HG02588 (cell line): ENCODE measurements around the gene IGF2BP2.
"Not testable (repeated sequence)": the region's sequence is repeated elsewhere in the genome, so short reads cannot be mapped to it uniquely, and the experiment has no call there.

ENCODE experiments used
- ATAC-seq: cut with Tn5 transposase; IDR thresholded peaks from one replicate; pipeline ENCODE4 v1.9.1; 2021; ENCODE audit warnings: mild to moderate bottlenecking, moderate library complexity; ENCODE audit not compliant: unreplicated experiment

IGF2BP2 gene

DNA sequence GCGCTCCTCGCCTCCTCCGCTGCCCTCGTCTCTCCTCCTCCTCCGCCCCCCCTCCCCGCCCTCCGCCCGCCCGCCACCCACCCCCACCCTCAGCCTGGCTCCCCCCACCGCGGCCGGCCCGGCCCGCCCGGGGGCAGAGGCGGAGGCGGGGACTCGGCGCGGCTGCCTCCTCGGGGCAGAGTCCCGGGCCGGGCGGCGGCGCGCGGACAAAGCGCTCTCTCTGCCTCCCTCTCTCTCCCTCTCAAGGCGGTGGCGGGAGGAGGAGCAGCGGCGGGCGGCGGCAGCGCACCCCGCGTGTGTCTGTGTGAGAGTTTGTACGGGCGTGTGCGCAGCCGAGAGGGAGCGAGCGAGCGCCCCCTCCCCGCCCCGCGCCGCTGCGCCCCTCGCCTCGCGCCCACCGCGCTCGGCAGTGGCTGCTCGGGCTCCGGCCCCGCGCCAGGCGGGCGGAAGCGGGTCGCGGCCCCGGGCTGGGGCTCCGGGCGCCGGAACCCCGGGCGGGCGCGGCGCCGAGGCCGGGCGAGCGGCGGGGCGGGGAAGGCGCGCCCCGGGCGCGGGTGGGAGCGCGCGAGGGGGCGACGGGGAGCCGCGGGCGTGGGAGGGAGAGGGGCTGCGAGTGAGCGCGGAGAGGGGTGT lies at the start of gene IGF2BP2:
TSS of gene IGF2BP2 (minus strand) at position 37 of the 633 bp plus-strand sequence. CDS start 82 bp downstream, outside the sequence.
- ATAC-seq, result no peak

DNA sequence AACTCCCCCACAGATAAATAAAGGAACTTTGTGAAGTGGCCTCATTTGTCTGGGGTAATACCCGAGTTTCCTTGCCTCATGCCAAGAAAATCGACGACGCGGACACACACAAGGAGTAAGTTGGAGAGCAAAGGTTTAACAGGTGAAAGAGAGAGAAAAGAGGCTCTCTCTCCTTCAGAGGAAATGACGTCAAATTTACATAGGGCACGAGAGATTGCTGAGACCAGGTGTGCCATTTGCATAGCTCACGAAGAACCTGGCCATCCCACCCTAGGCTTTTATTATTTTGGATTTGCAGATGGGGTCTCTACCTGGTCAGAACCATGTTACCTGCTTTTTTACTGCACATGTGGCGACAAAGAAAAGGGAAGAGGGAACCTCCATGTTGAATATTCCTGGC lies 49.3 kb upstream of the IGF2BP2 start:
- ATAC-seq, result no peak

- ATAC-seq, result no peak
These were observed 42.8 kb upstream of the IGF2BP2 start for GRCh38 chr3:185867650-185868049.

- no peak for ATAC-seq
These were observed 42.2 kb upstream of the IGF2BP2 start for GRCh38 chr3:185866995-185867394.

DNA sequence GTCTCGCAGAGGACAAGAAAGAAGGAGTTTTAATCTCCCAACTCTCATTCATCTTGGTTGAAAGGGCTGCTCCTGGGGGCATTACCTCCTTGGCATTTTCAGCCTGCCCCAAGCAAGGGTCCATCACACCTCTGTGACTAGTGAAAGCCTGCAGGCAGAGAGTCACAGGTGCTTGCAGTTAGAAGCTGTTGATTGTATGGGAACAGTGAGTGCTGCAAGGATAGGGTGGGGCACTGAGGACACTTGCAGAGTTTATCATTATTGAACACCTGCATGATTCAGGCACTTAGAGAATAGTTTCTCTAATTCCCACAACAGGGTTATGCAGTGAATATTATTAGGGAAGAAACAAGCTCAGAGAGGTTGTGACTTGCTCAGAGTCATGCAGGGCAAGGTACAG lies 41.7 kb upstream of the IGF2BP2 start:
- ATAC-seq, result no peak

DNA sequence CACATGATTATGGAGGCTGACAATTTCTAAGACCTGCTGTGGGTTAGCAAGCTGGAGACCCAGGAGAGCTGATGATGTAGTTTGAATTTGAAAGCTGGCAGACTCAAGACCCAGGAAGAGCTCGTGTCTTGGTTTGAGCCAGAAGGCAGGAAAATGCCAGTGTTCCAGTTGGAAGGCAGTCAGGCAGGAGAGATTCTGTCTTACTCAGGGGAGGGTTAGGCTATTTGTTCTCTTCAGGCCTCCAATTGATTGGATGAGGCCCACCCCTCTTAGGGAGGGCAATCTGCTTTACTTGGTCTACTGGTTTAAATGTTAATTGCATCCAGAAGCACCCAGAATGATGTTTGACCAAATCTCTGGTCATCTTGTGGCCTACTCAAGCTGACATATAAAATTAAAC lies 40.4 kb upstream of the IGF2BP2 start:
- ATAC-seq, result no peak

- no peak for ATAC-seq
These were observed 39.9 kb upstream of the IGF2BP2 start for GRCh38 chr3:185864767-185865166.

DNA sequence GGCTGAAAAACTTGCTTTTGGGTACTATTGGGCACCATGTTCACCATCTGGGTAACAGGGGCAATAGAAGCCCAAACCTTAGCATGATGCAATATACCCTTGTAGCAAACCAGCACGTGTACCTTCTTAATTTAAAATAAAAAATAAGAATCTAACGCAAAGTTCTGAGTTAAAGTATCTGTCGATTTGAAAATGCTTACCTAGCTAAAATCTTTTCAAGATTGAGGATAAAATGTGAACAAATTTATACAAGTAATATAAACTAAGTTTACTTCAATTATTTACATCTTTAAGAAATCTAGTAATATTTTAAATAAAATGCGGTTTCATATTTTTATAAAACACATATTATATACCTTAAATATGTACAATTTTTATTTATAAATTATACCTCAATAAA lies 38.1 kb upstream of the IGF2BP2 start:
- no peak for ATAC-seq

DNA sequence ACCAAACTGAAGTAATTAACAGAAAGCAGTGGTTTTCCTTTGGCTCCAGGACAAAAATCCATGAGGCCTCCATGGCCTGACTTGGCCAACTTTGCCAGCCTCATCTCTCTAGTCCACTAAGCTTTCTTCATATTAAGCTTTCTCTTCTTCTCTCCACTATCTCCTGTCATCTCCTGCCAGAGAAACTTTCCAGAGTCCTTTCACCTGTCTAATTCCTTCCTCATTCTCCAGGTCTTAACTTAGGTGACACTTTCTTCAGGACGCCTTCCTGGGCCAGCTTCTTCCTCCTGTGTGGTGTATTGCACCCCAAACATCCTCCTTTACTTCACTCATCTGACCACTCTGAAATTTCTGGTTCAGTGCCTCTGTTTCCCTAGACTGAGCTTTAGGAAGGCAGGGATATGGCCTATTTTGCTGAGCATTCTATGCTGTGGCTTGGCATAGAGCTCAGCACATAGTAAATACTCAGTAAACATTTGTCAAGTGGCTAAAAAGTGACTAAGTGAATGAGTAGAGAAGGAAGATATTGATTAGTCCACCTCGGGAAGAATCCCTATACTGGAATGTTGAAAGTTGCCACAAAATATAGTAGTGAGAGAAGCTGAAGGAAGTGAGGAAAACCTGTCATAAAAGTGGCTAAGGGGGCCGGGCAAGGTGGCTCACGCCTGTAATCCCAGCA lies 34.6 kb upstream of the IGF2BP2 start:
- no peak for ATAC-seq

DNA sequence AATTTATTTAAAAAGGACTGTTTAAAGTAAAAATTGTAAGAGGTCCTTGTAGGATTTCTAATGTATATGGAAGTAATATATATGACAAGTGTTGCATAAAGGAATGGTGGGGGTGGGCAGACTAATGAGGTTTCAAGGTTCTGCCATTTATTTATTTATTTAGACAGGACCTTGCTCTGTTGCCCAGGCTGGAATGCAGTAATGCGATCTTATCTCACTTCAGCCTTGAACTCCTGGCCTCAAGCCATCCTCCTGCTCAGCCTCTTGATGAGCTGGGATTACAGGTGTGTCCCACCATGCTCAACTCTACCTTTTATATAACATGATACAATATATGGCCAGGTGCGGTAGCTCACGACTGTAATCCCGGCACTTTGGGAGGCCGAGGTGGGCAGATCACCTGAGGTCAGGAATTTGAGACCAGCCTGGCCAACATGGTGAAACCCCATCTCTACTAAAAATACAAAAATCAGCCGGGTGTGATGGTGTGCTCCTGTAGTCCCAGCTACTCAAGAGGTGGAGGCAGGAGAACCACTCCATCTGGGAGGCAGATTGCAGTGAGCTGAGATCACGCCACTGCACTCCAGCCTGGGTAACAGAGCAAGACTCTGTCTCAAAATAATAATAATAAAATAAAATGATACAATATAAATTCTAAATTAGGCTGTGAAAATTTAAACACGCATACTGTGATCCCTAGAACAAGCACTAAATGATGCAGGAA lies 33.8 kb upstream of the IGF2BP2 start:
- ATAC-seq, result no peak

DNA sequence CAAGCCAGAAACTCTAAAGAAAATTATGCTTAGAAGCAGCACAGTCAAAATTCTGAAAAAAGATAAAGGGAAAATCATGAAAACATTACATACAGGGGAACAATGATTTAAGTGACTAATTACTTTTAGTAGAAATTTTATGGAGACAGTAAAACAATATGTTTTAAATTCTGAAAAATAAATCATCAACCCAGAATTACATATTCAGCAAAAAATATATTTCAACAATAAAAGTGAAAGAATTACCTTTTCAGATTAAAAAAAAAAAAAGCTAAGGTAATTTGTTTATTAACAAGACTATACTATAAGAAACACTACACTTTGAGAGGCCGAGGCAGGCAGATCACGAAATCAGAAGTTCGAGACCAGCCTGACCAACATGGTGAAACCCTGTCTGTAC lies 32.4 kb upstream of the IGF2BP2 start:
- ATAC-seq, result no peak

DNA sequence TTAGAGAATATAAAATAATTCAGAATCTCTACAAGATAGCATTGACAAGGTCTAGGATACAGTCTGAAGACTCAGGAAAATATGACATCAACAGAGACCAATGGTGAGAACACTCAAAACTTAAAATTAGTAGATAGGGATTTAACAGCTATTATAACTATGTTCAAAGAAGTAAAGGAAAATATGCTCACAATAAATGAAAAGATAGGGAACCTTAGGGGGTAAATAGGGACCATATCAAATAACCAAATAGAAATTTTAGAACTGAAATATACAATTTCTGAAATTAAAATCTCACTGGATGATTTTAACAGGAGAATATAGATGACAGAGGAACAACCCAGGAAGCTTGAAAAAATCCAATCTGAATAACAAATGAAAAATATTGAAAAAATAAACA lies 31.8 kb upstream of the IGF2BP2 start:
- no peak for ATAC-seq

- ATAC-seq, result not testable (repeated sequence)
These were observed 28.9 kb upstream of the IGF2BP2 start for GRCh38 chr3:185853771-185854170.

DNA sequence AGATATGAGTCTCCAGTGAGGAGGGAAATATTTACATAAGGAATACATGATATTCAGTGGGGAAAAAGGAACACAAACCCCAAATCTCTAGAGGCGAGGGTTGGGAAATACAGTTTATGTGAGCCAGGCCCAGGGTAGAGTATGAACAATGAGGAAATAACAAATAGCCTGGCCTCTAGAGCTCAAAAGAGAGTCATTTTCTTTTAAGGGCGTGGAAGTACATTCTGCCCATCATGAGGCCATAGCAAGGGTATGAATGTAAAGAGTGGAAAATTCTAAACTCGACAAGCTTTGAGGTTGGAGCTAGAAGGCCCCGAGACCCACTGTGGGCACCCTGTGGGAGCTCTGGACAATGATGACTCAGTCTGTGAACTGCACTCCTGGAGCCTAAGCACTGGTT lies 27.8 kb upstream of the IGF2BP2 start:
- ATAC-seq, result no peak

GRCh38 chr3:185851959-185852358 lies 27.1 kb upstream of the IGF2BP2 start:
- ATAC-seq, result no peak

DNA sequence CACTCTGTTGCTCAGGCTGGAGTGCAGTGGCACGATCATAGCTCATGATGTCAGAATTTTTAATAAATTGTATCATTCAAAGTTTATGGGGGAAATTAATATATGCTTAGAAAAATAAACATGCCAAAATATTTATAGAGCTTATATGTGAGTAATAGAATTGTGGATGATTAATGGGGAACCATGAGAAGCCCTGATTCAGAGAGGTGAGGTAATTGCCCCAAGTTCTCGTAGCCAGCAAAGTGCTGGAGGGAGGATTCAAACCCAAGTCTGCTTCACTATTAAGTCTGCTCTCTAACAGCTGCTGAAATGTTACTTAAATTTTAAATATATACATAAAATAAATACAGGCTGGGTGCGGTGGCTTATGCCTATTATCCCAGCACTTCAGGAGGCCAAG lies 26.2 kb upstream of the IGF2BP2 start:
- no peak for ATAC-seq

DNA sequence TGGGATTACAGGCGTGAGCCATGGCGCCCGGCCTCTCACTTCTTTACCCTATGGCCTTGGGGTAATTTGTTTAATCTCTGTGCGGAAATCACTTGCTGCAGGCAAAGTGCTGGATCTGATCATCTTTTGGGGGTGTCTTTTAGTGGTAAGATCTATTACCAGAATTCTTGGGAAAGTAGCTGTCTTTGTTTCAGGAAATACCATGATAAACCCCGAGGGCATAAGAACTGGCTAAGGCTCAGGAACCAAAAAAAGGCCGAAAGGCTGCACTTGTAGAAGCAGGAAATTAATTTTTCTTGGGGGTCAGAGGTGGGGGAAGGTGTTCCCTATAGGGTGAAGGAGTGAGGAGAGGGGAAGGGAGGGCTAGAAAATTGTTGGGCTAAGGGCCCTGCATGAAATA lies 22.7 kb upstream of the IGF2BP2 start:
- no peak for ATAC-seq

- ATAC-seq, result no peak
These were observed 21.2 kb upstream of the IGF2BP2 start for GRCh38 chr3:185846037-185846436.

GRCh38 chr3:185844051-185844450 lies 19.2 kb upstream of the IGF2BP2 start:
- ATAC-seq, result no peak

DNA sequence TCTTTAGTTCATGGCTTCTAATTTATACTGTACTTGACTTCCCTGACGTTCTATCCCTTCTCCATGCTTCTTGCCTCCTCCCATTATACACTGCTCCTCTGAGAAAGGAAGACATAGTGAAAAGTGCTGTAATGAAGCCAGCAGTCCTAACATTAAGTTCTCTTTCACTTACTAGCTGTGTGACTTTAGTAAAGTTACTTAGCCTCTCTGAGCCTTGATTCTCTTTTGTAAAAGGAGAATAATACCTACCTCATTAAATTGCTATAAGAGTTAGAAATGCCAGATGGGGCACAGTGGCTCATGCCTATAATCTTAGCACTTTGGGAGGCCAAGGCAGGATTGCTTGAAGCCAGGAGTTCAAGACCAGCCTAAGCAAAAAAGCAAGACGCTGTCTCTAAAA lies 18.8 kb upstream of the IGF2BP2 start:
- ATAC-seq, result no peak

GRCh38 chr3:185843126-185843525 lies 18.3 kb upstream of the IGF2BP2 start:
- no peak for ATAC-seq

DNA sequence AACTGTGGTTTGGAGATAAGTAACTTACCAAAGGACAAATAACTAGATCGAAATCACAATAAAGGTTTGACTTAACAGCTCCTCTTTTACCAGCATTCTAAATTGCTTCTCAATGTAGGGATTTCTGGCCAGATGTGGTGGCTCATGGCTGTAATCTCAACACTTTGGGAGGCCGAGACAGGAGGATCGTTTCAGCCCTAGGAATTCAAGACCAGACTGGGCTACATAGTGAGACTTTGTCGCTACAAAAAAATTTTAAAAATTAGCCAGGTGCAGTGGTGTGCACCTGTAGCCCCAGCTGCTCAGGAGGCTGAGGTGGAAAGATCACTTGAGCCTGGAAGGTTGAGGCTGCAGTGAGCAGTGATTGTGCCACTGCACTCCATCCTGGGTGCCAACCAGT lies 17.4 kb upstream of the IGF2BP2 start:
- ATAC-seq, result no peak
